Measurements from ENCODE around the gene HOXA3. TPM values are rescaled to one million over a fixed set of nuclear protein-coding genes. Genes with fewer than 3 reads are reported as not detected.

Gene HOXA3
- total RNA-seq, 4 donors from 2014 or later: 10.2 to 16.6 (median 13.8) TPM

DNA sequence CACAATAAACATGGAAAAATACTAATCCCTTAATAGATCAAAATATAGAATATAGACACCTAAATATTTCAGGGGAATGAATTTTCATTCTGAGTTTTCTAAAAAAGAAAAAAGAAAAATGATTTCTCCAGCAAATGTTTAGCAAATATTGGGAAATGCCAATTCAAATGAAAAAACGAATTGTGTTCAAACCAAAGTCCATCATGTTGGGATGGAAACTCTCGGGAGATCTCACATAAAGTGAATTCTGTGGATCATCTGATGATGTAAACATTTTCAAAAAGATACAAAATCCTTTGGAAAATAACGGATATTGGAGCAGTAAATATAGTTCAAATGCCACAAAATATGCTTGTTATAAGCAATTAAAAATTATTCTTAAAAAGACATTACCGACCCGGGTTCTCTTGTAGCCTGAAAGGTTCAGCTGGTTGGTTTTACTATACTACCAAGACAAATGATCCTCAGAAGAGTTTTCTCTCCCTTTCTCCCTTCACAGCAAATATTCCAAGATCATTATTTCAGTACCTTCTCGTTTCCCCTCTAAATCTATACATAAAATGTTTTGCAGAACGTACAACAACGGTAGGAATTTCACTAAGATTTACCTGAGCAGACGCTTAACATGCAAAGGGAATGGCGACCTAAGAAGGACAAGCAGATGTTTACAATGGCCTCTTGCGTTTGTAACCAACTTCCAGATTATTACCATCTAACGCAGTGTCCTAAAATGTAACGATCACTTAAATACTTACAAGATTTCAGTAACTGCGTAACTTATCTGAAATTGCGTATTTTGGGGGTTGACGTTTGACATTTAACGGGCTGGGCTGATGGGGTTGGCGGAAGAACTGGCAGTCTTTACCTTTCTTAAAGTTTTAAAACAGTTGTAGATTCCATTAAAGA is 45.0 kb upstream of the HOXA3 start:
- 24% methylated on average over 18 of the region's 18 CpGs for WGBS
- H3K27me3 ChIP-seq: peaks cover 10 to 100% (median 87%) of the 10 kb centered on the region in 4 donors
- DNase-seq (ENCODE audit: extremely low spot score): no peak
- H3K9me3 ChIP-seq: no peaks in the 10 kb centered on the region
- TF ChIP-seq EP300 (IDR thresholded peaks at IDR 0.05) (no peak), CTCF (IDR thresholded peaks at IDR 0.05) (no peak), POLR2A (IDR thresholded peaks at IDR 0.05; ENCODE audit: low read depth) (no peak), POLR2AphosphoS5 (IDR thresholded peaks at IDR 0.05) (no peak)
- no peak overlapping the region for H3K27ac ChIP-seq (replicated peaks in 1 of 4)
- intact Hi-C loops (cut with DNase I): loop anchor here (5.0 to 10.0 kb wide), 4 partner anchors 725 to 1075 kb away; no protein-coding TSS in a partner anchor
- H3K36me3 ChIP-seq: no peaks in the 10 kb centered on the region
- no peak overlapping the region for H3K4me3 ChIP-seq
- peaks cover 24 to 58% (median 54%) of the 10 kb centered on the region in 4 donors for H3K4me1 ChIP-seq

- no peak overlapping the region for H3K27ac ChIP-seq (replicated peaks in 1 of 4)
- H3K27me3 ChIP-seq: peaks cover 10 to 100% (median 85%) of the 10 kb centered on the region in 4 donors
- no peak overlapping the region for H3K4me3 ChIP-seq
Measured at GRCh38 chr7:27196287-27196767, 43.9 kb upstream of the HOXA3 start.

DNA sequence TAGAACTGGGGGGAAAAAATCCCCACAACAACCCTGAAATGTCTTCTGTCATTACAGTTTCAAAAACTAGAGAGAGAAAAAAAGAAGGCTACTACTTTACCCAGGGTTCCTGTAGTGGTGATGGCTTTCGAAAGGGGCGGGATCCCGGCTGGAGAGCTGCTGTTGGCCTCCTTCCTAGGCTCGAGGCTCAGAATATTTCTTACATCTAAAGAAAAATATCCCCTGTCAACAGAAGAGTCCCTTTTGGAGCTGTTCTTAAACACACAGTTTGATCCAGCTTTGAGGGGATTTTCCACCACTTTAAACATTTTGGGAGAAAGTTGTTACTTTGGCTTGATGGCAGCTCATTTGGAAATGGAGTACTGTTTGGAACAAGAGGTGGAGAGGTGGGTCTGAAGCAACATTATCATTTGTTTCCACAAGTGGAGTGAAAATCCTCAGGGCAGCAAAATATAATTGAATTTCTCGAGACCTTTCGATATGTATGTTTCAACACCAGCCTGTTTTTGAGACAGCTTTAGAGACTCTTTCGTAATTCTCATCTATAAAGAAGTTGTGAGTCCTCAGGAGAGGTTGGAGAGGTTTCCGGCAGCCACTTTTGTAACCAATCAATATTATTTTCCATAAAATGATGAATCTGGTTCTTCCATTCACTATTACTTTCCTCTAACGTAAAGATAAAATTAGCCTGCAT is 42.5 kb upstream of the HOXA3 start:
- Histone ChIP-seq H3K4me3 (no peak overlapping the region), H3K4me1 (peaks cover 20 to 39% (median 35%) of the 10 kb centered on the region in 4 donors), H3K9me3 (no peaks in the 10 kb centered on the region), H3K27ac (replicated peaks in 1 of 4) (no peak overlapping the region), H3K27me3 (peaks cover 10 to 100% (median 88%) of the 10 kb centered on the region in 4 donors), H3K36me3 (no peaks in the 10 kb centered on the region)
- WGBS: 33% methylated on average over 9 of the region's 9 CpGs
- TF ChIP-seq EP300 (IDR thresholded peaks at IDR 0.05): no peak
- no peak for TF ChIP-seq CTCF (IDR thresholded peaks at IDR 0.05)
- no peak for TF ChIP-seq POLR2A (IDR thresholded peaks at IDR 0.05; ENCODE audit: low read depth)
- TF ChIP-seq POLR2AphosphoS5 (IDR thresholded peaks at IDR 0.05): no peak
- DNase-seq (ENCODE audit: extremely low spot score): no peak
- intact Hi-C loops (cut with DNase I): loop anchor here (5.0 to 10.0 kb wide), 4 partner anchors 727 to 1077 kb away; no protein-coding TSS in a partner anchor

More at GRCh38 chr7:27196287-27196767, 43.9 kb upstream of the HOXA3 start:
- Histone ChIP-seq H3K4me1 (peaks cover 28 to 54% (median 50%) of the 10 kb centered on the region in 4 donors), H3K9me3 (no peaks in the 10 kb centered on the region), H3K36me3 (no peaks in the 10 kb centered on the region)
- intact Hi-C loops (cut with DNase I): loop anchor here (5.0 to 10.0 kb wide), 4 partner anchors 726 to 1076 kb away; no protein-coding TSS in a partner anchor
- TF ChIP-seq CTCF (IDR thresholded peaks at IDR 0.05): peak; percentile 61 to 70 (median 66)
- TF ChIP-seq POLR2AphosphoS5 (IDR thresholded peaks at IDR 0.05): peak in 1 of 2 donors; percentile 22
- no peak for TF ChIP-seq POLR2A (IDR thresholded peaks at IDR 0.05; ENCODE audit: low read depth)
- no peak for DNase-seq (ENCODE audit: extremely low spot score)
- 4% methylated on average over 6 of the region's 6 CpGs for WGBS

GRCh38 chr7:27194002-27194352 is 41.6 kb upstream of the HOXA3 start:
- WGBS: 27% methylated on average over 2 of the region's 2 CpGs
- Histone ChIP-seq H3K4me1 (peaks cover 19 to 37% (median 34%) of the 10 kb centered on the region in 4 donors), H3K9me3 (no peaks in the 10 kb centered on the region), H3K27ac (replicated peaks in 1 of 4) (no peak overlapping the region), H3K4me3 (no peak overlapping the region), H3K27me3 (peaks cover 6 to 100% (median 92%) of the 10 kb centered on the region in 4 donors), H3K36me3 (no peaks in the 10 kb centered on the region)
- TF ChIP-seq EP300 (IDR thresholded peaks at IDR 0.05): no peak
- intact Hi-C loops (cut with DNase I): loop anchor here (10.0 kb wide), 2 partner anchors 831 to 901 kb away; no protein-coding TSS in a partner anchor
- DNase-seq (ENCODE audit: extremely low spot score): no peak

All from esophagus muscularis mucosa (tissue), 4 donors.